Panc1 (cell line): Measurements from ENCODE around the gene RUNX1. TPM values are rescaled to one million over a fixed set of nuclear protein-coding genes. Genes with fewer than 3 reads are reported as not detected.

Experiments used
- ATAC-seq: fragments of 200-7000 bp; cut with Tn5 transposase; 2 replicates; pipeline ENCODE4 v1.9.1; 2020; ENCODE audit warnings: mild to moderate bottlenecking, moderate library complexity
- BruUV-seq: library from RNA; stranded (reverse); fragments of 400-500 nt; replicated peaks from 2 replicates; lab custom pipeline; 2021; lab: Mats Ljungman, UMichigan
- CTCF ChIA-PET: fragments of 300-600 bp; sonication (Branson Sonifier 250); formaldehyde crosslinking; loops from one replicate; lab custom pipeline; 2022; ENCODE audit warnings: antibody characterized with exemption; lab: Charles Lee
- POLR2A ChIA-PET: fragments of 300-600 bp; sonication (Branson Sonifier 250); formaldehyde crosslinking; loops from one replicate; lab custom pipeline; 2022; ENCODE audit warnings: antibody characterized with exemption; lab: Charles Lee
- DNase-seq: peaks from one replicate; pipeline ENCODE4 v3.0.0-alpha.2; 2010; ENCODE audit warnings: low read depth, low spot score
- H3K27ac ChIP-seq: 2 replicates; pipeline ENCODE4 v1.5.1; 2011; ENCODE audit warnings: mild to moderate bottlenecking, low read length, inconsistent platforms
- H3K27me3 ChIP-seq: fragments of 200-500 bp; sonication (Bioruptor generic); 2 replicates; pipeline ENCODE4 v1.6.0; 2014; ENCODE audit warnings: low read length, inconsistent platforms; ENCODE audit not compliant: control insufficient read depth, insufficient read depth
- H3K36me3 ChIP-seq: fragments of 200-500 bp; sonication (Bioruptor generic); 2 replicates; pipeline ENCODE4 v1.5.1; 2014; ENCODE audit warnings: inconsistent platforms, mild to moderate bottlenecking, low read length, moderate library complexity; ENCODE audit not compliant: control insufficient read depth, insufficient read depth
- H3K4me1 ChIP-seq: 2 replicates; pipeline ENCODE4 v1.5.1; 2011; ENCODE audit warnings: inconsistent platforms, mild to moderate bottlenecking, low read length, moderate library complexity; ENCODE audit not compliant: control insufficient read depth, insufficient read depth
- H3K4me3 ChIP-seq, 2 experiments: 2 replicates each; pipeline ENCODE4 v1.5.1; 2011 to 2012; ENCODE audit warnings: low read depth in 2 of 2, low read length in 2 of 2, mild to moderate bottlenecking in 2 of 2, inconsistent platforms in 1 of 2, moderate library complexity in 1 of 2
- H3K9me3 ChIP-seq: fragments of 200-500 bp; sonication (Bioruptor generic); 2 replicates; pipeline ENCODE4 v1.5.1; 2014; ENCODE audit warnings: low read depth, mild to moderate bottlenecking, inconsistent platforms, low read length, moderate library complexity; ENCODE audit not compliant: control insufficient read depth, insufficient read depth
- CTCF ChIP-seq: fragments of 450-650 bp; IDR thresholded peaks from 2 replicates; pipeline ENCODE4 v1.5.1; 2017; ENCODE audit warnings: mild to moderate bottlenecking
- POLR2AphosphoS5 ChIP-seq: IDR thresholded peaks from 2 replicates; pipeline ENCODE4 v1.6.1; 2012; ENCODE audit warnings: mild to moderate bottlenecking, low read depth, low read length, moderate library complexity
- REST ChIP-seq, 2 experiments: IDR thresholded peaks; 2 replicates each; pipeline ENCODE4 v1.6.1; 2011 to 2012; ENCODE audit warnings: low read depth in 2 of 2, control low read depth in 1 of 2, low read length in 1 of 2, mild to moderate bottlenecking in 1 of 2, moderate library complexity in 1 of 2; ENCODE audit not compliant: insufficient read depth in 1 of 2
- SIN3A ChIP-seq: IDR thresholded peaks from 2 replicates; pipeline ENCODE4 v1.6.1; 2012; ENCODE audit warnings: low read depth, mild to moderate bottlenecking, low read length, moderate library complexity, borderline replicate concordance; ENCODE audit not compliant: insufficient read depth
- TCF7L2 ChIP-seq: IDR thresholded peaks from 2 replicates; pipeline ENCODE4 v1.6.1; 2011; ENCODE audit warnings: mild to moderate bottlenecking, low read depth, low read length, inconsistent platforms
- in situ Hi-C: cut with HindIII; loops from 2 replicates; pipeline ENCODE4 v1.10.0; 2016; ENCODE audit warnings: low sequenced_read_pairs, low pct_unique_long_range_greater_than_20kb
- intact Hi-C: fragments of 100-400 bp; cut with micrococcal nuclease; formaldehyde crosslinking; loops from one replicate; pipeline ENCODE4 v1.10.0; 2022; ENCODE audit not compliant: unreplicated experiment
- total RNA-seq: library from RNA; stranded (reverse); gene quantifications from one replicate; pipeline ENCODE4 v1.2.1, GENCODE V29; 2021; ENCODE audit not compliant: unreplicated experiment

Gene RUNX1
- total RNA-seq, 1 experiment from 2014 or later = 22.4 TPM

GRCh38 chr21:34809822-34810221, 239.3 kb downstream of the RUNX1 start:
- Histone ChIP-seq H3K4me3 (no peak overlapping the region), H3K27ac (no peak overlapping the region), H3K36me3 (no peaks in the 10 kb centered on the region), H3K9me3 (peaks cover 5% of the 10 kb centered on the region; the same call in 1 of the 2 replicates), H3K4me1 (peaks cover 7% of the 10 kb centered on the region; the same call in 1 of the 2 replicates), H3K27me3 (no peaks in the 10 kb centered on the region)
- no TSS peak for BruUV-seq
- ChIA-PET CTCF (no interaction called here), POLR2A (no interaction called here)
- TF ChIP-seq CTCF (no peak), SIN3A (no peak), POLR2AphosphoS5 (no peak), REST (IDR thresholded peaks at IDR 0.05; ENCODE audit: insufficient read depth in 1 of 2, low read depth in 2 of 2, low read length in 1 of 2) (no peak), TCF7L2 (no peak)
- in situ Hi-C loops = no loop called here
- intact Hi-C loops = no loop called here
- DNase-seq (no peak), ATAC-seq (no peak)

GRCh38 chr21:34808569-34809204, 240.4 kb downstream of the RUNX1 start:
- Histone ChIP-seq H3K4me1 (peaks cover 7% of the 10 kb centered on the region; the same call in 1 of the 2 replicates), H3K9me3 (peaks cover 5% of the 10 kb centered on the region; the same call in 1 of the 2 replicates), H3K4me3 (no peak overlapping the region), H3K36me3 (no peaks in the 10 kb centered on the region), H3K27me3 (no peaks in the 10 kb centered on the region), H3K27ac (no peak overlapping the region)
- intact Hi-C loops (no loop called here), in situ Hi-C loops (no loop called here)
- CTCF ChIA-PET = no interaction called here
- BruUV-seq = no TSS peak
- TF ChIP-seq REST (IDR thresholded peaks at IDR 0.05; ENCODE audit: insufficient read depth in 1 of 2, low read depth in 2 of 2, low read length in 1 of 2) = no peak
- no peak for TF ChIP-seq SIN3A
- no peak for TF ChIP-seq POLR2AphosphoS5
- TF ChIP-seq TCF7L2 = no peak
- TF ChIP-seq CTCF = no peak
- POLR2A ChIA-PET = no interaction called here
- ATAC-seq (no peak), DNase-seq (no peak)
